Measurements from ENCODE around the gene PMVK. TPM values are rescaled to one million over a fixed set of nuclear protein-coding genes. Genes with fewer than 3 reads are reported as not detected.

PMVK gene
- total and polyA plus RNA-seq, 10 of the 15 experiments (the other 5 are each of a cell fraction or from before 2014, with no cell fraction given) = 6.0 to 121 (median 49.4) TPM

DNA sequence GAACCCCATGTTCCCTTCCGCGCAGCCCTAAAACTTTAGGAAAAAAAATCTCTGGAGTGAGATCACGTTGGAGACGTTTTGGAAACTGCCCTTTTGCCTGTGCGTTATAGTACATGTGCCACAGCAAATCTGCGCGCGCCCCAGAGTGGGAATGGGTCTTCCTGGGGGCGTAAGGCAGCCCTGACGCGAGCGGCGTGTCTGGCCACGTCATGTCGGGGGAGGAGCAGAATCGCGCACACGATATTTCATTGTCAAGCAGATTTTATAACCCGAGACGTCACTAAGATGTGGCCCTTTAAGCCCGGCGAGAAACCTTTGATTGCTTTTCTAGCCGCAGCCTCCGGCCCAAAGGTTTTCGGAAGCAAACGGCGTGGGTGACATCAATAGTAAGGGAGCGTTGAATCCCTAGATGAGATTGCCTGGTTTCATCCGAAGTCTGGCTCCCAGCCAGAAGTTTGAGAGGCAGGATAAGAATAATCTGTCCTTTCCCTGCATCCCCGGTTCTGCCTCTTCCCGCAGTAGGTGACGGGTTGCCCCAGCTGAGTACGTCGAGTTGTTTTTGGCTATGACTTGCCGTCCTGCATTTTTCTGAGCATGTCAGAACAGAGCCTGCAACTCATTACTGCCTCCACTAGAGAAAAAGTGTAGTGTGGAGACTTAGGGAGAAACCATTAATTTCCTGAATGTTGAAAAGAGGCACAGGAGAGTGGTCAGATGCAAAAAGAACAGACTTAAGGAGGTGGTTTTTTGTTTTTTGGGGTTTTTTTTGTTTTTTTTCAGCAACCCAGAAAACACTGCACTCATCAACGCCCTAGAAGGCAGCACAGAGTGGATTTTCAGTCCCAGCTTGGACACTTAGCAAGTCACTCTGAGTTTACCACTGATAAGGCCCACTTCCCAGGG is 817 bp upstream of the PMVK start:
- peaks cover 69% of the 10 kb centered on the region for H3K79me2 ChIP-seq (ENCODE audit: control insufficient read depth, insufficient read depth, low read length)
- ChIA-PET POLR2A (interaction anchor here (0.6 to 2.9 kb wide), 25 partner anchors 8 to 470 kb away, joined by 3 to 19 read pairs (median 5); partner anchors contain the start of genes CKS1B, FLAD1, KCNN3 and PBXIP1), SMC1A (ENCODE audit: uncharacterized antibody, unreplicated experiment) (interaction anchor here (0.8 to 3.2 kb wide), 12 partner anchors 8 to 266 kb away, joined by 3 to 14 read pairs (median 4); partner anchors contain the start of genes FLAD1 and PBXIP1), CTCF (interaction anchor here (1.2 to 3.5 kb wide), 14 partner anchors 17 to 377 kb away, joined by 3 to 20 read pairs (median 8); partner anchors contain the start of genes ADAM15, PBXIP1, PYGO2 and SHC1), RAD21 (ENCODE audit: unreplicated experiment) (interaction anchor here (0.7 to 2.6 kb wide), 12 partner anchors 8 to 378 kb away, joined by 3 to 12 read pairs (median 4); partner anchors contain the start of genes PBXIP1 and PYGO2)
- no peaks in the 10 kb centered on the region for H3K36me3 ChIP-seq (ENCODE audit: control insufficient read depth in 2 of 2, insufficient read depth in 2 of 2, low read length in 1 of 2)
- TSS peak; percentile 97 for BruUV-seq (replicated peaks)
- peak overlapping the region; percentile 100 for H2AFZ ChIP-seq (ENCODE audit: control insufficient read depth, low read depth, low read length)
- DNase-seq (ENCODE audit: low read depth, low spot score) = peak; percentile 82
- no peaks in the 10 kb centered on the region for H4K20me1 ChIP-seq (ENCODE audit: control insufficient read depth, insufficient read depth)
- peak; percentile 61 for ATAC-seq
- H3K9me3 ChIP-seq (replicated peaks; ENCODE audit: control insufficient read depth, insufficient read depth, low read length) = no peaks in the 10 kb centered on the region; the same call in 2 of the 3 replicates
- H3K4me3 ChIP-seq = peak overlapping the region; percentile 87
- H3K9ac ChIP-seq (ENCODE audit: control insufficient read depth, insufficient read depth, low read length) = peak overlapping the region; percentile 97
- H3K4me1 ChIP-seq (ENCODE audit: control insufficient read depth, insufficient read depth, low read length) = peaks cover 45% of the 10 kb centered on the region
- under 1% methylated on average over 36 of the region's 36 CpGs for WGBS (ENCODE audit: insufficient coverage, insufficient replicate concordance, low lambda C conversion rate, missing lambda C conversion rate)
- H3K4me2 ChIP-seq (ENCODE audit: control insufficient read depth, insufficient read depth) = peak overlapping the region; percentile 97
- peak overlapping the region; percentile 100 for H3K27ac ChIP-seq (ENCODE audit: control insufficient read depth, insufficient read depth)
- intact Hi-C loops (cut with micrococcal nuclease; ENCODE audit: unreplicated experiment) (loop anchor here (2.0 kb wide), 2 partner anchors 23 to 63 kb away; partner anchors contain the start of gene PYGO2), in situ Hi-C loops (cut with MboI) (no loop called here)
- no peaks in the 10 kb centered on the region for H3K27me3 ChIP-seq (replicated peaks in 1 of 2; ENCODE audit: control insufficient read depth in 2 of 2, insufficient read depth in 2 of 2, low read length in 1 of 2)
- peak; percentile 75 for FAIRE-seq
- TF ChIP-seq EED (IDR thresholded peaks at IDR 0.05; ENCODE audit: low read depth) = peak; percentile 45; the same call in 1 of the 2 replicates
- no peak for TF ChIP-seq CBX3 (IDR thresholded peaks at IDR 0.05; ENCODE audit: borderline replicate concordance, low read depth)
- TF ChIP-seq ESRRA (IDR thresholded peaks at IDR 0.05; ENCODE audit: low read length) = no peak
- TF ChIP-seq, protein P1, sequence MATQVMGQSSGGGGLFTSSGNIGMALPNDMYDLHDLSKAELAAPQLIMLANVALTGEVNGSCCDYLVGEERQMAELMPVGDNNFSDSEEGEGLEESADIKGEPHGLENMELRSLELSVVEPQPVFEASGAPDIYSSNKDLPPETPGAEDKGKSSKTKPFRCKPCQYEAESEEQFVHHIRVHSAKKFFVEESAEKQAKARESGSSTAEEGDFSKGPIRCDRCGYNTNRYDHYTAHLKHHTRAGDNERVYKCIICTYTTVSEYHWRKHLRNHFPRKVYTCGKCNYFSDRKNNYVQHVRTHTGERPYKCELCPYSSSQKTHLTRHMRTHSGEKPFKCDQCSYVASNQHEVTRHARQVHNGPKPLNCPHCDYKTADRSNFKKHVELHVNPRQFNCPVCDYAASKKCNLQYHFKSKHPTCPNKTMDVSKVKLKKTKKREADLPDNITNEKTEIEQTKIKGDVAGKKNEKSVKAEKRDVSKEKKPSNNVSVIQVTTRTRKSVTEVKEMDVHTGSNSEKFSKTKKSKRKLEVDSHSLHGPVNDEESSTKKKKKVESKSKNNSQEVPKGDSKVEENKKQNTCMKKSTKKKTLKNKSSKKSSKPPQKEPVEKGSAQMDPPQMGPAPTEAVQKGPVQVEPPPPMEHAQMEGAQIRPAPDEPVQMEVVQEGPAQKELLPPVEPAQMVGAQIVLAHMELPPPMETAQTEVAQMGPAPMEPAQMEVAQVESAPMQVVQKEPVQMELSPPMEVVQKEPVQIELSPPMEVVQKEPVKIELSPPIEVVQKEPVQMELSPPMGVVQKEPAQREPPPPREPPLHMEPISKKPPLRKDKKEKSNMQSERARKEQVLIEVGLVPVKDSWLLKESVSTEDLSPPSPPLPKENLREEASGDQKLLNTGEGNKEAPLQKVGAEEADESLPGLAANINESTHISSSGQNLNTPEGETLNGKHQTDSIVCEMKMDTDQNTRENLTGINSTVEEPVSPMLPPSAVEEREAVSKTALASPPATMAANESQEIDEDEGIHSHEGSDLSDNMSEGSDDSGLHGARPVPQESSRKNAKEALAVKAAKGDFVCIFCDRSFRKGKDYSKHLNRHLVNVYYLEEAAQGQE (IDR thresholded peaks at IDR 0.05; ENCODE audit: low read depth, low read length) = no peak
- TF ChIP-seq YY1 (IDR thresholded peaks at IDR 0.05; ENCODE audit: low read depth, low read length) = no peak
- TF ChIP-seq, protein P2, sequence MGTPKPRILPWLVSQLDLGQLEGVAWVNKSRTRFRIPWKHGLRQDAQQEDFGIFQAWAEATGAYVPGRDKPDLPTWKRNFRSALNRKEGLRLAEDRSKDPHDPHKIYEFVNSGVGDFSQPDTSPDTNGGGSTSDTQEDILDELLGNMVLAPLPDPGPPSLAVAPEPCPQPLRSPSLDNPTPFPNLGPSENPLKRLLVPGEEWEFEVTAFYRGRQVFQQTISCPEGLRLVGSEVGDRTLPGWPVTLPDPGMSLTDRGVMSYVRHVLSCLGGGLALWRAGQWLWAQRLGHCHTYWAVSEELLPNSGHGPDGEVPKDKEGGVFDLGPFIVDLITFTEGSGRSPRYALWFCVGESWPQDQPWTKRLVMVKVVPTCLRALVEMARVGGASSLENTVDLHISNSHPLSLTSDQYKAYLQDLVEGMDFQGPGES (IDR thresholded peaks at IDR 0.05) = no peak; the same call in 1 of the 2 replicates
- TF ChIP-seq RUNX3 (IDR thresholded peaks at IDR 0.05; ENCODE audit: low read length) = no peak
- TF ChIP-seq MYB (IDR thresholded peaks at IDR 0.05; ENCODE audit: borderline replicate concordance, low read depth, low read length) = no peak
- TF ChIP-seq, protein P3, sequence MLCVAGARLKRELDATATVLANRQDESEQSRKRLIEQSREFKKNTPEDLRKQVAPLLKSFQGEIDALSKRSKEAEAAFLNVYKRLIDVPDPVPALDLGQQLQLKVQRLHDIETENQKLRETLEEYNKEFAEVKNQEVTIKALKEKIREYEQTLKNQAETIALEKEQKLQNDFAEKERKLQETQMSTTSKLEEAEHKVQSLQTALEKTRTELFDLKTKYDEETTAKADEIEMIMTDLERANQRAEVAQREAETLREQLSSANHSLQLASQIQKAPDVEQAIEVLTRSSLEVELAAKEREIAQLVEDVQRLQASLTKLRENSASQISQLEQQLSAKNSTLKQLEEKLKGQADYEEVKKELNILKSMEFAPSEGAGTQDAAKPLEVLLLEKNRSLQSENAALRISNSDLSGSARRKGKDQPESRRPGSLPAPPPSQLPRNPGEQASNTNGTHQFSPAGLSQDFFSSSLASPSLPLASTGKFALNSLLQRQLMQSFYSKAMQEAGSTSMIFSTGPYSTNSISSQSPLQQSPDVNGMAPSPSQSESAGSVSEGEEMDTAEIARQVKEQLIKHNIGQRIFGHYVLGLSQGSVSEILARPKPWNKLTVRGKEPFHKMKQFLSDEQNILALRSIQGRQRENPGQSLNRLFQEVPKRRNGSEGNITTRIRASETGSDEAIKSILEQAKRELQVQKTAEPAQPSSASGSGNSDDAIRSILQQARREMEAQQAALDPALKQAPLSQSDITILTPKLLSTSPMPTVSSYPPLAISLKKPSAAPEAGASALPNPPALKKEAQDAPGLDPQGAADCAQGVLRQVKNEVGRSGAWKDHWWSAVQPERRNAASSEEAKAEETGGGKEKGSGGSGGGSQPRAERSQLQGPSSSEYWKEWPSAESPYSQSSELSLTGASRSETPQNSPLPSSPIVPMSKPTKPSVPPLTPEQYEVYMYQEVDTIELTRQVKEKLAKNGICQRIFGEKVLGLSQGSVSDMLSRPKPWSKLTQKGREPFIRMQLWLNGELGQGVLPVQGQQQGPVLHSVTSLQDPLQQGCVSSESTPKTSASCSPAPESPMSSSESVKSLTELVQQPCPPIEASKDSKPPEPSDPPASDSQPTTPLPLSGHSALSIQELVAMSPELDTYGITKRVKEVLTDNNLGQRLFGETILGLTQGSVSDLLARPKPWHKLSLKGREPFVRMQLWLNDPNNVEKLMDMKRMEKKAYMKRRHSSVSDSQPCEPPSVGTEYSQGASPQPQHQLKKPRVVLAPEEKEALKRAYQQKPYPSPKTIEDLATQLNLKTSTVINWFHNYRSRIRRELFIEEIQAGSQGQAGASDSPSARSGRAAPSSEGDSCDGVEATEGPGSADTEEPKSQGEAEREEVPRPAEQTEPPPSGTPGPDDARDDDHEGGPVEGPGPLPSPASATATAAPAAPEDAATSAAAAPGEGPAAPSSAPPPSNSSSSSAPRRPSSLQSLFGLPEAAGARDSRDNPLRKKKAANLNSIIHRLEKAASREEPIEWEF (IDR thresholded peaks at IDR 0.05; ENCODE audit: insufficient replicate concordance, low read depth, low read length) = peak; percentile 51
